Neutrophil (primary cell): ENCODE data around the gene RBPJ.
A peak's percentile ranks its signal among the peaks of the same experiment; 100 is the strongest.

ENCODE experiments used
- H3K27ac ChIP-seq: fragments of 200-600 bp; sonication (generic); 2 replicates; pipeline ENCODE4 v1.5.1; 2016; ENCODE audit warnings: mild to moderate bottlenecking, moderate library complexity
- H3K27me3 ChIP-seq: fragments of 200-600 bp; sonication (generic); 2 replicates; pipeline ENCODE4 v1.6.0; 2016; ENCODE audit warnings: mild to moderate bottlenecking
- H3K36me3 ChIP-seq: fragments of 200-600 bp; sonication (generic); 2 replicates; pipeline ENCODE4 v1.5.1; 2017
- H3K4me1 ChIP-seq, 2 experiments: fragments of 200-600 bp in 1 of 2; sonication (generic) in 1 of 2; 1 replicate in 1 of 2; 2 replicates in 1 of 2; pipeline versions ENCODE4 v1.5.1 to v1.6.1; 2013 to 2016; ENCODE audit warnings: low read depth in 1 of 2, low read length in 1 of 2, mild to moderate bottlenecking in 1 of 2, moderate library complexity in 1 of 2; ENCODE audit not compliant: control insufficient read depth in 1 of 2, insufficient read depth in 1 of 2
- H3K4me3 ChIP-seq, 2 experiments: fragments of 200-600 bp in 1 of 2; sonication (generic) in 1 of 2; 1 replicate in 1 of 2; 2 replicates in 1 of 2; pipeline ENCODE4 v1.5.1; 2013 to 2016; ENCODE audit warnings: low read depth in 1 of 2, low read length in 1 of 2, mild to moderate bottlenecking in 1 of 2, moderate library complexity in 1 of 2
- H3K9me3 ChIP-seq: fragments of 200-600 bp; sonication (generic); 2 replicates; pipeline ENCODE4 v1.5.1; 2016
- CTCF ChIP-seq: fragments of 200-600 bp; sonication (generic); IDR thresholded peaks from 2 replicates; pipeline ENCODE4 v1.5.1; 2016; ENCODE audit warnings: antibody characterized with exemption

Gene RBPJ

GRCh38 chr4:26345565-26345938, 24.7 kb downstream of the RBPJ start:
- Histone ChIP-seq H3K36me3 (no peaks in the 10 kb centered on the region), H3K27ac (peak overlapping the region; percentile 8), H3K9me3 (no peaks in the 10 kb centered on the region), H3K4me3 (no peak overlapping the region), H3K27me3 (no peaks in the 10 kb centered on the region), H3K4me1 (peaks cover 19 to 25% of the 10 kb centered on the region in 2 experiments)
- TF ChIP-seq CTCF: no peak

- Histone ChIP-seq H3K4me3 (no peak overlapping the region), H3K36me3 (no peaks in the 10 kb centered on the region), H3K27me3 (no peaks in the 10 kb centered on the region), H3K9me3 (no peaks in the 10 kb centered on the region), H3K27ac (peak overlapping the region; percentile 8), H3K4me1 (peaks cover 21 to 27% of the 10 kb centered on the region in 2 experiments)
- no peak for TF ChIP-seq CTCF
These were observed 25.4 kb downstream of the RBPJ start for GRCh38 chr4:26346203-26346620.

- no peak for TF ChIP-seq CTCF
- Histone ChIP-seq H3K9me3 (no peaks in the 10 kb centered on the region), H3K36me3 (no peaks in the 10 kb centered on the region), H3K27me3 (no peaks in the 10 kb centered on the region), H3K4me3 (no peak overlapping the region), H3K4me1 (peaks cover 39% of the 10 kb centered on the region in 2 experiments), H3K27ac (no peak overlapping the region)
These were observed 28.7 kb downstream of the RBPJ start for GRCh38 chr4:26349496-26349895.

- no peaks in the 10 kb centered on the region for H3K36me3 ChIP-seq
- no peaks in the 10 kb centered on the region for H3K9me3 ChIP-seq
- peaks cover 48 to 49% of the 10 kb centered on the region in 2 experiments for H3K4me1 ChIP-seq
- H3K27ac ChIP-seq: peak overlapping the region; percentile 1
- H3K27me3 ChIP-seq: no peaks in the 10 kb centered on the region
- TF ChIP-seq CTCF: no peak
- no peak overlapping the region for H3K4me3 ChIP-seq
These were observed 30.9 kb downstream of the RBPJ start for GRCh38 chr4:26351685-26352084.

- no peaks in the 10 kb centered on the region for H3K9me3 ChIP-seq
- H3K4me3 ChIP-seq: no peak overlapping the region
- no peaks in the 10 kb centered on the region for H3K27me3 ChIP-seq
- TF ChIP-seq CTCF: no peak
- peak overlapping the region; percentile 90 for H3K27ac ChIP-seq
- H3K4me1 ChIP-seq: peaks cover 60 to 66% of the 10 kb centered on the region in 2 experiments
- H3K36me3 ChIP-seq: no peaks in the 10 kb centered on the region
These were observed 33.7 kb downstream of the RBPJ start for GRCh38 chr4:26354491-26354890.
